Effector memory CD4-positive, alpha-beta T cell (primary cell): ENCODE results near the gene GRAP.

Experiments
- DNase-seq, 3 donors: peaks; one replicate each; pipeline ENCODE4 v3.0.0-alpha.2; 2020
- H3K27ac ChIP-seq: 2 replicates; pipeline ENCODE4 v1.7.0; 2013; ENCODE audit warnings: mild to moderate bottlenecking, low read length, moderate library complexity; ENCODE audit not compliant: insufficient read depth, poor library complexity, severe bottlenecking
- H3K27me3 ChIP-seq: replicated peaks from 2 replicates; pipeline ENCODE4 v1.7.0; 2013; ENCODE audit warnings: mild to moderate bottlenecking, low read length; ENCODE audit not compliant: insufficient read depth, control insufficient read depth, poor library complexity, severe bottlenecking
- H3K36me3 ChIP-seq: 2 replicates; pipeline ENCODE4 v1.7.0; 2013; ENCODE audit warnings: mild to moderate bottlenecking, low read length, moderate library complexity; ENCODE audit not compliant: control insufficient read depth, insufficient read depth
- H3K4me1 ChIP-seq: 2 replicates; pipeline ENCODE4 v1.7.0; 2013; ENCODE audit warnings: low read length, mild to moderate bottlenecking; ENCODE audit not compliant: control insufficient read depth, insufficient read depth, poor library complexity, severe bottlenecking
- H3K4me3 ChIP-seq: 2 replicates; pipeline ENCODE4 v1.7.0; 2013; ENCODE audit warnings: low read length, low read depth, mild to moderate bottlenecking; ENCODE audit not compliant: insufficient read depth, poor library complexity, severe bottlenecking
- H3K9me3 ChIP-seq: 2 replicates; pipeline ENCODE4 v1.7.0; 2013; ENCODE audit warnings: mild to moderate bottlenecking, low read length, moderate library complexity; ENCODE audit not compliant: control insufficient read depth

The GRAP gene

DNA sequence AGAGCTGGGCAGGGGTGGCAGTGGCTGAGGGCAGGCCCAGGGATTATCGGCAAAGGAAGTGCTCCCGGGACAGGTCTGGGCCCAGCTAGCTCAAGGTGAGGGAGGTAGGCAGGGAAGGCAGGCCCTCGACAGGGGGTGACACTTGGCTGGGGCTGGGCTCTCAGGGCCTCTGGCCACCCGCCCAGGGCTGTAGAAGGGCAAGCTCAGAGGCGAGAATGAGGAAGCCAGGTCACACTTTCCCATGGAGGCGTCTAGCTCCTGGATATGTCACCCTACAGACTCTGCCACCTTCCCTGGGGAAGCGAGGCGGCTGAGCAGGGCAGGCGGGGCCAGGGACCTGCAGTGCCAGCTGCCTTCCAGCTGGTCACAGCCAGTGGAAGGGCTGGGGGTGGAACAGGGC, 61.3 kb downstream of the GRAP start:
- H3K27ac ChIP-seq, result no peak overlapping the region
- no peaks in the 10 kb centered on the region for H3K4me1 ChIP-seq
- peaks cover 11% of the 10 kb centered on the region for H3K36me3 ChIP-seq
- no peaks in the 10 kb centered on the region for H3K9me3 ChIP-seq
- no peak for DNase-seq
- no peaks in the 10 kb centered on the region for H3K27me3 ChIP-seq
- H3K4me3 ChIP-seq, result no peak overlapping the region

DNA sequence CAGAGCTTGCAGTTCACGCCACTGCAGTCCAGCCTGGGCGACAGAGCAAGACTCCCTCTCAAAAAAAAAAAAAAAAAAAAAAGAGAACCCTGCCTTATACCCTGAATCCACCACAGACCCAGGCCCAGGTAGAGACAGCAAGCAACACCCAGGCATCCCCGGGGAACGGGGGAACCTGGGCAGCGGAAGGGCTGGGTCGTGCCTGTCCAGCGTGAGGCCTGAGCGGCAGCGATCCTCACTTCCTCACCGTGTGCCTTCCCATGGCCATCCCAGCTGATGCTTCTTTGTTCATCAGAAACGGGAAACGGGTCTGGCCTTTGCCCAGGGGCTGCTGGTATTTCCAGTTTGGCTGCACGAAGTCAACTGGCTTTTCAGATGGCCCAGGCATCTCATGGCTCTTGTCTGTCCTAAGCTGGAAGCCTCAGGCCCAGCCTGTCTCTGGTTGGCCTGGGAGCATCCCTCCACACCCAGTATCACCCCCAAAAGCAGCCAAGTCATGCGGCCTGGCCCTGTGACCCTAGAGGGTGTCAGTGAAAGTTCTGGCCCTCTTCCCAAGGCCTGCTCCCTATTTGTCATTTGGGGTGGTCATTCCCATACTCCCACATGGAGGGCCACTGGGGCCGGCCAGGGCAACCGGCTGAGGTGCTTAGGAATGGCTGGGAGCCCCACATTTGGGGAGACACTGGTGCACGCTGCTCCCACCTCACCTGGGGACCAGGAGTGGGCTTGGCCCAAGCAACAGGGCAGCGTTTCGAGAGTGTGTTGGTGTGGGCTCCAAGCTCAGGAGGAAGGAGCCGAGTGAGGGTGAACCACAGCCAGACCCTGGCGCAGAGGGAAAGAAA, 62.3 kb downstream of the GRAP start:
- H3K36me3 ChIP-seq, result peaks cover 11% of the 10 kb centered on the region
- H3K4me1 ChIP-seq, result no peaks in the 10 kb centered on the region
- no peaks in the 10 kb centered on the region for H3K9me3 ChIP-seq
- H3K4me3 ChIP-seq, result no peak overlapping the region
- no peak overlapping the region for H3K27ac ChIP-seq
- H3K27me3 ChIP-seq, result no peaks in the 10 kb centered on the region
- DNase-seq, result no peak

DNA sequence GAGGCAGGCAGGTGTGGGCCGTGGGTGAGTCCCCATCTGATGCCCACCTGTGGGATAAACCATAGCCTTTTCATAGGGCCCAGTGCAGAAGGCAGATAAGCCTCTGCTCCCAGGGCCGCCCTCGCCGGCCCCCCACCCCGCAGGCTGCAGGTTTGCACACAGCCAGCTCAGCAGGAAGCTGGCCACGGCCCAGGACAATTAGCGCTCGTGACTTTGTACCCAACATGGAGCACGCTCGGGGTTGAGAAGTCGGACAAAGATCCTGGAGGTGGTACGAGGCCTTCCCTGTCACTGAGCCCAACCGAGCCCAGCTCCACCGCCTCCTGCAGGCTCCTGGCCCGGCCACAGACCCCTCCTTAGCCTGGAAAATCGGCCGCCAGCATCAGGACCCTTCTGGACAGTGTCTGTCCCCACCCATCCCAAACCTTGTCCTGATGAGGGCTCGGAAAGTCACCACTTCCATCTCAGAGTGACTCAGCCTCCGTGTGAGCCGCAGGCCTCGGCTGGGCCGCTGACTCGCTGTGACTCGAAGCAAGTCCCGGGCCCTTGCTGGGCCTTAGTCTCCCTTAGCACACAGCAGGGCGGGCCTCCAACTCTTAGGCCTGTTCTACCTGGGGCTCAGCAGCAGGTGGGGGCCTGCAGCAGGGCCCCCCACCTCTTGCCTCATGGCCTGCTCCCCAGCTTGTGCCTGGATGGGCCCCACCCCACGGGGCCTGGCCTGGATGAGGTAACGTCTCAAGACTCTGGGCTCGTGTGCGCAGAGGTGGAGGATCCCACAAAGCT, 64.9 kb downstream of the GRAP start:
- Histone ChIP-seq H3K36me3 (peaks cover 19% of the 10 kb centered on the region), H3K27me3 (no peaks in the 10 kb centered on the region), H3K4me1 (no peaks in the 10 kb centered on the region), H3K27ac (no peak overlapping the region), H3K4me3 (no peak overlapping the region), H3K9me3 (no peaks in the 10 kb centered on the region)
- DNase-seq, result no peak

DNA sequence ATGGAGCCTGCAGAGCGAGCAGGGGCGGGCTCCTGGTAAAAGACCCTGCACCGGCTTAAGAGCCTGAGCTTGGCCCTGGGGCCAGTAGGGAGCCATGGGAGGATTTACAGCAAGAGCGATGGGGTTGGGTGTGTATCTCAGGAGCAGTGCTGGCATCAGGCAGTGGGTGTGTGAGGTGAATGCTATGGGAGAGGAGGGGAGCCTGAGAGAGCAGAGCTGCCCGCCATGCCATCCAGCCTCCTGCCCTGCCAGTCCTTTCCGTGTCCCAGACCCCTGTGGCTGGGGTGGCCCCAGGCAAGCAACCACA, 65.5 kb downstream of the GRAP start:
- Histone ChIP-seq H3K27ac (no peak overlapping the region), H3K9me3 (no peaks in the 10 kb centered on the region), H3K4me3 (no peak overlapping the region), H3K4me1 (no peaks in the 10 kb centered on the region), H3K27me3 (no peaks in the 10 kb centered on the region), H3K36me3 (peaks cover 19% of the 10 kb centered on the region)
- no peak for DNase-seq

DNA sequence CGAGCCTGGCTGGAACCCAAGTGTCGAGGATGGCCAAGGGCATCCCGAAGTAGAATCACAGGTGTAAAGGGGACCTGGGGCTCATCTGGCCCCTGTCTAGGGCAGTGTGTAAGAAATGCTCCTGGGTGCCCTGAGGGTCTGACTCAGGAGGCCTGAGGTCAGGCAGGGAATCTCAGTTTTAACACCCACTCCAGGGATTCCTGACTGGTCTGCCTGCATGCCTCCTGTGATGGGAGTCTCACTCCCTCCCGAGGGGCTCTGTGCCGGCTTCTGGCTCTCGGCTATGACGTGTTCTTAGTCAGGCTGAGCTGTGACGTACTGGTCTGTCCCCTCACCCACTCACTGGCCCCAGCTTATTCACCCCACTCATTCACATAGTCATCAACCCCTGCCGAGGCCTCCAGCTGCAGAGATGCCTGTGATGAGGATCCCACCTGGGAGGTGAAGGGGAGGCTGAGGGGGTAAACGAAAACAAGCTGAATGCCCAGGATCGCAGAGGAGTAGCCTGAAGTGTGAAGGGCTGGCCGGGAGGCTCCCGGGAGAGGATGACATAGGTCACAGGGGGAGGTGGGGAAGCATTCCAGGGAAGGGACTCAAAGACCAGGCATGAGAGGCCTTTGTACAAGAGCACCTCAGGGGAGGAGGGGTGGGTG, 65.9 kb downstream of the GRAP start:
- DNase-seq, result no peak
- Histone ChIP-seq H3K9me3 (no peaks in the 10 kb centered on the region), H3K36me3 (peaks cover 19% of the 10 kb centered on the region), H3K4me3 (no peak overlapping the region), H3K27ac (no peak overlapping the region), H3K27me3 (no peaks in the 10 kb centered on the region), H3K4me1 (no peaks in the 10 kb centered on the region)

DNA sequence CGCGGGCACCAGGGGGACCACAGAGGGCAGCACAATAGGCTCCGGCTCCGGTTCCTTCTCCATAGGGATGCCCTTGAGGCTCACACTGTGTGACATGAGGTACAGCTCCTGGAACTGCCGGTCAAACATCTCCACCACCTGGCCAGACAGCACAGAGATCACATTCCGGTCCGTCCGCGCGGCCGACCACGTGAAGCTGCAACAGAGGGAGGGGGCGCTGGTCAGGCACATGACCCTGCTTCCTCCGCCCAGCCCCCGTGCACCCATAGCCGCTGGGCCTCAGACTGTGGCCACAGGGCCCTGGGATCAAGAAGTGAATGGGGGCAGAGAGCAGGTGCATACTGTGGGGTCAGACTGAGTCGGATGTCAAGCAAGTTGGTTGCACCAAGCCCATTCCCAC, 68.1 kb downstream of the GRAP start:
- Histone ChIP-seq H3K4me3 (no peak overlapping the region), H3K27ac (no peak overlapping the region), H3K9me3 (no peaks in the 10 kb centered on the region), H3K36me3 (peaks cover 19% of the 10 kb centered on the region), H3K4me1 (no peaks in the 10 kb centered on the region), H3K27me3 (no peaks in the 10 kb centered on the region)
- no peak for DNase-seq

DNA sequence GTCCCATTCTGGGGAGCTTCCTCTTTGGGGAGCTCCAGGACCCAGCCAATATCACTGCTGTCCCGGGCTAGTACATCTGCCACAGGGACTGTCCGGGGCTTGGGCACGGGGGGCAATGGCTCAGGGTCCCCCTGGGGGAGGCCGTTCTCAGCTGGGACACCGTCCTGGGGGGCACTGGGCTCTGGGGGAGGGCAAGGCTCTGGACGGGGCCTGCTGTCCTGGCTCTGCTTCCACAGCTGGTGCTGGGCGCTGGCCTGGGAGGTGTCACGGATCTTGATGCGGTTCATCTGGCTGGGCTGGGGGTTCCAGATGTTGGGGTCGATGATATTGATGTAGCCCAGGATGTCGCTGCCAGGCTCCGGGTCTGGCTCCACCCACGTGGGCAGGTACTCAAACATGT, 68.7 kb downstream of the GRAP start:
- no peaks in the 10 kb centered on the region for H3K27me3 ChIP-seq
- no peak for DNase-seq
- no peak overlapping the region for H3K27ac ChIP-seq
- H3K4me1 ChIP-seq, result no peaks in the 10 kb centered on the region
- peaks cover 19% of the 10 kb centered on the region for H3K36me3 ChIP-seq
- no peak overlapping the region for H3K4me3 ChIP-seq
- H3K9me3 ChIP-seq, result no peaks in the 10 kb centered on the region

DNA sequence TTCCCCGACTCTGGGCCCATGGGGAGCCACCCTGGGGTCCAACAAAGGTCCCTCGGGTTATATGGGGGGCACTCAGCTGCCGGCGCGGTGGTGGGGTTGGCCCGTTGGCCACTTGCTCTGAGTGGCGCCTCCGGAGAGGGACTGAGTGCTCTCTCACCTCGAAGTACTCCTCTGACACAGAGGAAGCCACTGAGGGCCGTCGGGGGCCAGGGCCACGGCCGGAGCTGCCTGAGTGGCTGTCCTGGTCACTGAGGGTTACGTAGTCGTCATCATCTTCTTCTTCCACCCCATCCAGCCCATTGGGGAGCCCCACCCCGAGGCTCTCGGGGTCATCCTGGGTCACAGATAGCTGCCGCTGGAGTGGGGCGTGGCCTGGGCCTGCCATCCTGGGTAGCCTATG, 69.1 kb downstream of the GRAP start:
- no peaks in the 10 kb centered on the region for H3K27me3 ChIP-seq
- H3K4me1 ChIP-seq, result no peaks in the 10 kb centered on the region
- H3K36me3 ChIP-seq, result peaks cover 19% of the 10 kb centered on the region
- no peak overlapping the region for H3K27ac ChIP-seq
- H3K9me3 ChIP-seq, result no peaks in the 10 kb centered on the region
- no peak overlapping the region for H3K4me3 ChIP-seq
- no peak for DNase-seq

DNA sequence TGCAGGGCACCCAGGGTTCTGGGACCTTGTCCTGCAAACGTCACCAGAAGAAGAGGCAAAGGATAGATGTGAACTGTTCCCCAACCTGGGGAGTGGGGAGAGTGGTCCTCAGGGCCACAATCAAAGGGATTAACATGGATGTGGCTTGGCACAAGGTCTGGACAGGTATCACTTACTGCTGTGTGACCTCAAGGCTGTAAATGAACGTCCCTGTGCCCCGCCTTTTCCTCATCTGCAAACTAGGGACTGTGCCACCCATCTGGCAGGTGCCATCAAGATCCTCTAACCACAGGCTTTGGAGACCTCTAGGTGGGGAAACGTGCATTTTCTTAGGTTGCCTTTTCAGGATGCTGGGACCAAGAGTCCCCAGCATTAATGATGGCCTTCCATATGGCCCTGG, 69.7 kb downstream of the GRAP start:
- no peak for DNase-seq
- Histone ChIP-seq H3K27me3 (no peaks in the 10 kb centered on the region), H3K9me3 (no peaks in the 10 kb centered on the region), H3K36me3 (peaks cover 19% of the 10 kb centered on the region), H3K4me3 (no peak overlapping the region), H3K27ac (no peak overlapping the region), H3K4me1 (no peaks in the 10 kb centered on the region)

DNA sequence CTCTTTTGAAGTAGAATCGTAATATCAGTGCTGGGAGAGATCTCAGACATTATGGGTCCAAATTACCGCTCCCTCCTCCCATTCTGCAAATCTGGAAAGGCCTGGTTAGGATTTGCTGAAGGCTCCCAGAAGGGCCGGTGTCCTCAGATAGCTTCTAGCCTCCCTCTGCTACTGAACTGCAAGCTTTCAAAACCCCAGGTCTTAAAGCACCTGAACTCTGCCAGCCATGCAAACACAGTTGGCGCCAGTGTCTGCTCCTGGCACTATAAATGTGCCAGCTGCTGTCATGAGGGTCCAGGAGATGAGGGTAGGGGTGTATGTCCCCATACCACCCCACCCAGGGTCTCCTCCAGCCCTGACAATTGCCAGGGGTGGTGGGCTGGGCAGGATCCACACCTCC, 70.6 kb downstream of the GRAP start:
- Histone ChIP-seq H3K9me3 (no peaks in the 10 kb centered on the region), H3K27me3 (no peaks in the 10 kb centered on the region), H3K27ac (no peak overlapping the region), H3K4me1 (no peaks in the 10 kb centered on the region), H3K4me3 (no peak overlapping the region), H3K36me3 (peaks cover 22% of the 10 kb centered on the region)
- DNase-seq, result no peak
